ENCODE measurements around the gene SESN3.
"Not testable (repeated sequence)": the region's sequence is repeated elsewhere in the genome, so short reads cannot be mapped to it uniquely, and the experiment has no call there.

Gene SESN3

DNA sequence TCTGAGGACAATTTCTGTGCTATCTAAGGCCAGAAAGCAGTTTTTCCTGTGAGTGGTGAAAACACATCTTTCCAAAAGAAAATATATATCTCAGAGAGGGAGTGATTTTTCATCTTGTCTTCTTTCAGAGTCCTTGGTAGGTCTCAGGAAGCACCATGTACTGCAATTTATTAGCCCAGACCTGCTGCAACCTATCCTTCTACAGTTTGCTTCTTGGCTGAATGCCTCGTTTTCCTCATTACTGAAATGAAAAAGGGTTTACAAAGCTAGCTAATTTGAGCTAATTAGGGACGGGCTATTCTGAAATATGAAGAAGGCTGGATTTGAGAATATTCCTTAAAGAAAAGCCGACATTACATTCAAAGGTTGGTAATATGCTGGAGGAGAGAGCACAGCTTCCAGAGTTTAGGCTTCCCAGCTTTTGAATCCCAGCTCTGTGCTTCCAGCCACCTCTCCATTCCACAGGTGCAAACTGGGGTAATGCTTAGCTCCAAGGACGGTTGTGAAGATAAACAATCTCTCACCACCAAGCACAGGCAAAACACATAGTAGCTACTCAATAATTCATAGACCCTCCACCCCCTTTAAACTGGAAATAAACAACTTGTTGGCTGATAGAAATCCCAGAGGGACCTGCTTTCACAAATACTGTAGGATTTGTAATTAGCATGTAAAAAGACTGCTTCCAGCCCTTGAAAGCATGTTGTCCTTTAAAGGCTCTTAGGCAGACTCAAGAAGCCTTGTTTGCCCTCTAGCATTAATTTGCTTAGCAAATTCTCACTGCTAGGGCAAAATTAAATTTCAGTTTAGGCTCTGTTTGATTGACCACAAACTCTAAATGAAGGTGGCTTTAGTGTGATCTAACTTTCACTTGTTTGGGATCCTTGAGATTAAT lies 24.5 kb upstream of the SESN3 start:
- no peak overlapping the region for H3K27ac Mint-ChIP-seq
- no peaks in the 10 kb centered on the region for H3K9me3 Mint-ChIP-seq
- H3K4me1 Mint-ChIP-seq (ENCODE audit: low read depth) = peaks cover 49% of the 10 kb centered on the region
- no peaks in the 10 kb centered on the region for H3K27me3 Mint-ChIP-seq
- H3K4me3 Mint-ChIP-seq = no peak overlapping the region
- no peaks in the 10 kb centered on the region for H3K36me3 Mint-ChIP-seq (ENCODE audit: low read depth)

GRCh38 chr11:95254716-95255115 lies 23.7 kb upstream of the SESN3 start:
- Mint-ChIP-seq H3K36me3 (ENCODE audit: low read depth) (no peaks in the 10 kb centered on the region), H3K9me3 (no peaks in the 10 kb centered on the region), H3K27ac (peak overlapping the region; percentile 27), H3K27me3 (no peaks in the 10 kb centered on the region), H3K4me1 (ENCODE audit: low read depth) (peaks cover 49% of the 10 kb centered on the region), H3K4me3 (no peak overlapping the region)

DNA sequence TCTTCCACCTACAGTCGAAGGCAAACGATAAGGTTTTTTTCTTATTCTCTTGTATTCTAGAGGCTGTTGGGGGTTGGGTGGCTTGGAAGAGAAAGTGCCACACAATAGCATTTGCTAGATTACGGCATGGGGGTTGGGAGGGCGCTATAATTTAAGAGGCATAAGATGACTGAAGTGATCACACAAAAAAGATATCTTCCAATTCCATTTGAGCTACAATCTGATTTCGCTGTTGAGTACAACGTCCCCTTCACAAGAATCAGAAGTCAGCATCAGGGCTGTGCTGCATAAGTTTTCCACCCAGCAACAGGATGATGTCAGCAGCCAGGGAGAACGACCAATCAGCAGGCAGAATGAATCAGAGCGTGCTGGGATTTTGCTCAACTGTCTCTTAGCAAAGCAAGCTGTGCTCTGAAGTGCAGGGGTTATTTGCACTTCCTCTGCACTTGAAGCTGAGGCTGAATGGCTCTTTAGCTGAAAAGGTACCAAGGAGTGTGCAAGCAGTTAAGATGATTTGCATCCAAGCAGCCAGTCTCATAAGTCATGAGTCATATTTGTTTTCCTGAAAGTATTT lies 23.2 kb upstream of the SESN3 start:
- peak overlapping the region; percentile 86 for H3K27ac Mint-ChIP-seq

DNA sequence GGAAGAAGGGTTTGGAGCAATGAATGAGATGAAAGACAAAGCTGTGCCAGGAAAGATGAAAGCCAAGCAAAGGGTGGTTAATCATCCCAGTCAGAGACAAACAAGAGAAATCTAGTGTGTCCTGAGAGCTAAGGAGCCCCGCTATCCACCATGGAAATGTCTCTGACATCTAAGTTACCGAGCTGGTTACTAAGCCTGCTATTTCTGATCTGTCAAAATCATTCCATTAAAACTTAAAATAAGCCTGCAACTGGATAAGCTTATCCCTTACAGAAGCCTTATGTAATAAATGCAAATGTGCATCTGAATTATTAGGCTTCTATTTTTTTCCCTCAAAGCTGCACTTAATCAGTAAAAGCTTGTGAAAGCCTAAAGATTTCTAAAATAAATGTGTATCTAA lies 22.1 kb upstream of the SESN3 start:
- Mint-ChIP-seq H3K27ac (peak overlapping the region; percentile 2), H3K4me3 (no peak overlapping the region)

More for the DNA sequence above, 23.2 kb upstream of the SESN3 start:
- Mint-ChIP-seq H3K4me3 (peak overlapping the region; percentile 84), H3K9me3 (no peaks in the 10 kb centered on the region), H3K27me3 (no peaks in the 10 kb centered on the region), H3K4me1 (ENCODE audit: low read depth) (peaks cover 54% of the 10 kb centered on the region), H3K36me3 (ENCODE audit: low read depth) (no peaks in the 10 kb centered on the region)

DNA sequence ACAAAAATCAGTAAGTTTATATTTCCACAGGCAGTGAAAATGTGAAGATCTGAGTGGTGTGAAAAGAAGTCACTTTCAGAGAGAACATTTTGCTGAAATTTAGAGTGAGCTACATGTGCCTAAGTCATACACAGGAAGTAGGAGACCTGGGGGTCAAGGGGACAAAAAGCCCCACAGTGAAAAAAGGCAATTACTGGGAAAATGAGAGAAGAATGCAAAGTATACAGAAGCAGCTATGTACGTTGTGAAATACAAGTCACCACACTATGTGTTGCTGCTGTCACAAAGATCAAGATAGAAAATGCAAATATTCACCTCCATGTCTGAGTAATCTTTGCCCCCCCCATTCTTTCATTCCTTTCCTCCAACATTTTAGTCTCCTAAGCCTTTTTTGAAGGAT lies 21.6 kb upstream of the SESN3 start:
- H3K27me3 Mint-ChIP-seq = no peaks in the 10 kb centered on the region
- no peak overlapping the region for H3K27ac Mint-ChIP-seq
- no peaks in the 10 kb centered on the region for H3K9me3 Mint-ChIP-seq
- H3K4me3 Mint-ChIP-seq = no peak overlapping the region
- H3K4me1 Mint-ChIP-seq (ENCODE audit: low read depth) = peaks cover 64% of the 10 kb centered on the region
- no peaks in the 10 kb centered on the region for H3K36me3 Mint-ChIP-seq (ENCODE audit: low read depth)

More for the DNA sequence above, 22.1 kb upstream of the SESN3 start:
- Mint-ChIP-seq H3K36me3 (ENCODE audit: low read depth) (no peaks in the 10 kb centered on the region), H3K4me1 (ENCODE audit: low read depth) (peaks cover 60% of the 10 kb centered on the region), H3K27me3 (no peaks in the 10 kb centered on the region), H3K9me3 (no peaks in the 10 kb centered on the region)

GRCh38 chr11:95251896-95252295 lies 20.9 kb upstream of the SESN3 start:
- H3K27me3 Mint-ChIP-seq; H3K9me3 Mint-ChIP-seq; H3K36me3 Mint-ChIP-seq (ENCODE audit: low read depth); H3K27ac Mint-ChIP-seq; H3K4me3 Mint-ChIP-seq: not testable (repeated sequence)
- H3K4me1 Mint-ChIP-seq (ENCODE audit: low read depth) = peaks cover 68% of the 10 kb centered on the region

GRCh38 chr11:95248666-95249467 lies 17.9 kb upstream of the SESN3 start:
- peaks cover 55% of the 10 kb centered on the region for H3K4me1 Mint-ChIP-seq (ENCODE audit: low read depth)
- H3K4me3 Mint-ChIP-seq = peak overlapping the region; percentile 4
- H3K9me3 Mint-ChIP-seq = no peaks in the 10 kb centered on the region
- H3K36me3 Mint-ChIP-seq (ENCODE audit: low read depth) = no peaks in the 10 kb centered on the region
- H3K27ac Mint-ChIP-seq = peak overlapping the region; percentile 90
- no peaks in the 10 kb centered on the region for H3K27me3 Mint-ChIP-seq

GRCh38 chr11:95247883-95248282 lies 16.9 kb upstream of the SESN3 start:
- Mint-ChIP-seq H3K27ac (no peak overlapping the region), H3K36me3 (ENCODE audit: low read depth) (no peaks in the 10 kb centered on the region), H3K9me3 (no peaks in the 10 kb centered on the region), H3K4me3 (no peak overlapping the region), H3K27me3 (no peaks in the 10 kb centered on the region), H3K4me1 (ENCODE audit: low read depth) (peaks cover 45% of the 10 kb centered on the region)

DNA sequence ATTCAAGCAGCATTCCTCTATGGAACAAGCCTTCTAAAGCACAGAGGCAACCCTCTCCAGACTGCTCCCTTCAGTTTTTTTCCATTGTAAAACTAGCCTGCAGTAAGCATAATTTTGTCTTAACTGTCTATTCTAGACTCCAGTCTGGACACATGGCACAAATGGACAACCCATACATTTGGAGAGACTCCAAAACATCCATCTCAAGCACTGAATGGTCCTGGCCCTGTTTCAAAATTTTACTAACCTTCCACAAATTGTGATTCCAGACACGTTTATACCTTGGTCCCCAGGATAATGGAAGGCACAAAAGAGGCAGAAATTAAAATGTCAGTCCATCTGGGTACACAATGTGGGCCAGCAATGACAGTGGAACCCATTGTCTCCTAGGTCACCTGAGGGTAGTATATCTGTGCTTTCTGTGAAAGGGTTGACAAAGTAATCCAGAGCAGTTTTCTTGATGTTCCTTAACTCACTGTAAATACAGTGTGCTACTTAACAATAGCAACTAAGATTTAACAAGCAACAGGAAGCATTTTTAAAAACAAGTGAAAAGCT lies 16.2 kb upstream of the SESN3 start:
- Mint-ChIP-seq H3K36me3 (ENCODE audit: low read depth) (no peaks in the 10 kb centered on the region), H3K27ac (no peak overlapping the region), H3K4me1 (ENCODE audit: low read depth) (peaks cover 38% of the 10 kb centered on the region)

GRCh38 chr11:95245581-95245980 lies 14.6 kb upstream of the SESN3 start:
- Mint-ChIP-seq H3K4me1 (ENCODE audit: low read depth) (peaks cover 39% of the 10 kb centered on the region), H3K27me3 (no peaks in the 10 kb centered on the region), H3K9me3 (no peaks in the 10 kb centered on the region), H3K4me3 (no peak overlapping the region), H3K36me3 (ENCODE audit: low read depth) (no peaks in the 10 kb centered on the region), H3K27ac (peak overlapping the region; percentile 79)

More for the DNA sequence above, 16.2 kb upstream of the SESN3 start:
- H3K9me3 Mint-ChIP-seq = no peaks in the 10 kb centered on the region
- H3K4me3 Mint-ChIP-seq = no peak overlapping the region
- H3K27me3 Mint-ChIP-seq = no peaks in the 10 kb centered on the region

GRCh38 chr11:95245038-95245437 lies 14.0 kb upstream of the SESN3 start:
- H3K27me3 Mint-ChIP-seq = no peaks in the 10 kb centered on the region
- H3K4me3 Mint-ChIP-seq = no peak overlapping the region
- H3K36me3 Mint-ChIP-seq (ENCODE audit: low read depth) = no peaks in the 10 kb centered on the region

GRCh38 chr11:95243673-95244072 lies 12.7 kb upstream of the SESN3 start:
- H3K27ac Mint-ChIP-seq = no peak overlapping the region
- no peak overlapping the region for H3K4me3 Mint-ChIP-seq
- no peaks in the 10 kb centered on the region for H3K27me3 Mint-ChIP-seq
- peaks cover 28% of the 10 kb centered on the region for H3K4me1 Mint-ChIP-seq (ENCODE audit: low read depth)
- no peaks in the 10 kb centered on the region for H3K36me3 Mint-ChIP-seq (ENCODE audit: low read depth)
- no peaks in the 10 kb centered on the region for H3K9me3 Mint-ChIP-seq

More at GRCh38 chr11:95245038-95245437, 14.0 kb upstream of the SESN3 start:
- Mint-ChIP-seq H3K9me3 (no peaks in the 10 kb centered on the region), H3K4me1 (ENCODE audit: low read depth) (peaks cover 39% of the 10 kb centered on the region), H3K27ac (peak overlapping the region; percentile 79)

DNA sequence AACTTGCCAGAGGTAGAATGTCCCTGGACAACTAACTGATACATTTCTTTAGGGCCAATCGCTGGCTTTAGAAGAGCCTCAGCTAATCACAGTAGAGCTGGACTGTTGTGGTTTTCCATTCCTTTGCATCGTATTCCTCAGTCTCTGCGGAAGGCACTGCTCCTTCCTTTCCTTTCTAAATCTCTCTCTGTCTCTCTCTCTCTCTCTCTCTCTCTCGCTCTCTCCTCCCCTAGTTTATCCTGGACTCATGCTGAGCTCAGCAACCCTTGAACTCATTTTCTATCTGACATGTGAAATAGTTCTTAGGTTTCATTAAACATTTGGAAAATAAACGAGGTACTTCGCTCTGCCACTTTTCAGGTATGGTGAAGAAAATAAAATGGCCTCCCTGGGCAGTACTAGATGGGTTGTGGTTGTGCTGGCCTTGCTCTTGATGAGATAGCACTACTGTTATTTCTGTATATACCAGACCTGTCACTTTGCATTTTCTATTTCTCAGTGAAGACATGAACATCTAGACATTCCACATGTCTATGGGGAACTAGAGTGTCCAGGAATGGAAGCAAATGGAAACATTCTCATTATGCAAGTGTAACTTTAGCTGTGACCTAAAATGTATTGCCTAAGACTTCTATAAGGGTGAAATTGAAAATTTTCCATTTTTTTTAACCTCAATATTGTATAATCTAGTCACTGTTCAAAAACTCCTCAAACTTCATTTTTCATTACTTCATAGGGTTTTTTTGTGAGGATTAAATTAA lies 12.0 kb upstream of the SESN3 start:
- H3K27me3 Mint-ChIP-seq = no peaks in the 10 kb centered on the region
- H3K27ac Mint-ChIP-seq = peak overlapping the region; percentile 50

More for the DNA sequence above, 12.0 kb upstream of the SESN3 start:
- no peaks in the 10 kb centered on the region for H3K36me3 Mint-ChIP-seq (ENCODE audit: low read depth)
- H3K4me1 Mint-ChIP-seq (ENCODE audit: low read depth) = peaks cover 26% of the 10 kb centered on the region
- H3K9me3 Mint-ChIP-seq = no peaks in the 10 kb centered on the region
- no peak overlapping the region for H3K4me3 Mint-ChIP-seq

Measured in stimulated activated naive CD8-positive, alpha-beta T cell treated with anti-CD3 and anti-CD28 coated beads, Interleukin-15, Interleukin-2, amounts not matched to agents 100 ng/mL and 50 ng/mL, for 24 hours (primary cell).